ENCODE data around the gene C11orf86.
A peak's percentile ranks its signal among the peaks of the same experiment; 100 is the strongest.
"Not testable (repeated sequence)": the region's sequence is repeated elsewhere in the genome, so short reads cannot be mapped to it uniquely, and the experiment has no call there.

Gene C11orf86

DNA sequence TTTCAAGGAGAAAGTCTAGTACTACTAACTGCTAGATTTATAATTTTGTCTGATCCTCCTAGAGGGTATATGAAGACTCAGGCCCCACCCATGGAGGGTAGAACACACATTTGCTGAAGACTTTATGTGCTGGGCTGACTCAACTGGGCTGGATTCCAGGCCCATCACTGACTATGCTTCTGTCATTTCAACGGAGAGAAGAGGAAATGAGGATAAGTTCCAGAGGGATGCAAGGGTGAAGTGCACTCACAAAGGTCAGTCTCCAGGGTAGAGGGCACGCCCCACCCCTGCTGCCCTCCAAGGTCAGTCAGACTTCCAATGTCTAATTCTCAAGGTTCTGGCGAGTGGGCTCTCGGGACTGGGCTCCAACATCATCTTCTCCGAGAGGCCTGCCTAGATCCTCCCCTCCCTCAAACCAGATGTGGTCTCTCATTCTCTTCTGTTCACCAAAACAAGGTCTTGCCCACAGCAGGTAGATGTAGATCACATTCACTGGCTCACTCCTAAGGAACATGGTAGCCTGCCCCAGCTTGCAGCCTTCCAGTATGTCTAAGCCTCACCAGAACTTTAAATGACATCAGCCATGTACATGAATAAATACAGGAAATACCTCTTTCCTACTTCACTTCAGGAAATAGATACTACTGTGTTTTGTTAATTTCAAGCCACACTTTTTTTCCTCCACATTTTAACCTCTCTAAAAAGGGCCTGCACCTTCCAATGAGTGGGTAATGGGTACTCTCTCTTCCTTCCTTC lies 7.3 kb upstream of the C11orf86 start:
- DNase-seq (ENCODE audit: low read depth) = peak; percentile 88

- peak; percentile 87 for DNase-seq (ENCODE audit: low read depth)
Observed at GRCh38 chr11:66969584-66970225, 5.4 kb upstream of the C11orf86 start.

DNA sequence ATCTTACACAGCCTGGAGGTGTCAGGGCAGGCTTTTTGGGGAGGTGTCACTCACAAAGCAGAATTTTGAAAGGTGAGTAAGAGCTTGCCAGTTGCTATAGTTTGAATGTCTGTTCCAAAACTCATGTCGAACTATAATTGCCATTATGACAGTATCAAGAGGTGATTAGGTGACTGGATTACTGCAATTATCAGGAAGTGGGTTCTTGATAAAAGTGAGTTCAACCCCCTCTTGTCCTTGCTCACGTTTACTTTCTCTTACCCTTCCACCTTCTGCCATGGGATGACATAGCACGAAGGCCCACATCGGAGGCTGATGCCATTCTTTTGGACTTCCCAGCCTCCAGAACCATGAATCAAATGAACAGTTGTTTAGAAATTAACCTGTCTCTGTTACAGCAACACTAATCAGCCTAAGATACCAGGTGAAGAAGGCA lies 4.7 kb upstream of the C11orf86 start:
- DNase-seq (ENCODE audit: low read depth) = no peak

- peak; percentile 99 for DNase-seq (ENCODE audit: low read depth)
Observed at GRCh38 chr11:66970807-66971442, 4.2 kb upstream of the C11orf86 start.

- DNase-seq (ENCODE audit: low read depth) = no peak
Observed at GRCh38 chr11:66971488-66971887, 3.6 kb upstream of the C11orf86 start.

- DNase-seq (ENCODE audit: low read depth) = no peak
Observed at GRCh38 chr11:66973956-66974580, 1.0 kb upstream of the C11orf86 start.

DNA sequence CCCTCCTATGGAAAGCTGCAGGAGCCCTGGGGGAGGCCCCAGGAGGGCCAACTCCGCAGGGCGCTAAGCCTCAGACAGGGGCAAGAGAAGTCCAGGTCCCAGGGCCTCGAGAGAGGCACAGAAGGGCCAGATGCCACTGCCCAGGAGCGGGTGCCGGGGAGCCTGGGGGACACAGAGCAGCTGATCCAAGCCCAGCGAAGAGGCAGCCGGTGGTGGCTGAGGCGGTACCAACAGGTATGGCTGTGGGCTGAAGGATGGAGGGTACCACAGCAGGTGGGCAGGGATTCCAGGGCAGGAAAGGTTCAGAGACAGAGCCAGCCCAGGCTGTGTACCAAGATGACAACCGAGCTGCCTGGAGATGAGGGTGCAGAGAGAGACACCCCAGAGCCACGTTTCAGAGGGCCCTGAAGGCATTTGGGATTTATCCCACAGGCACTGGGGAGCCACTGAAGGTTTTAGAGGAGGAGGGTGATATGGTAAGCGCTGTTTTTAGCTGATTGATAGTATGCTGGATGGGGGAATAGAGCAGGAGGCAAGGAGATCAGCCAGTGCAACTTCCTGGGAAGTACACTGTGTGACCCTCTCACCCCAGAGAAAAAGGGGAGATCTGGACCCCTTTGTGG lies 412 bp downstream of the C11orf86 start:
- DNase-seq (ENCODE audit: low read depth) = no peak

- no peak for DNase-seq (ENCODE audit: low read depth)
Observed at GRCh38 chr11:66976028-66976467, 944 bp downstream of the C11orf86 start.

GRCh38 chr11:66976925-66977324 lies 1.8 kb downstream of the C11orf86 start:
- DNase-seq (ENCODE audit: low read depth) = no peak

GRCh38 chr11:66978229-66978628 lies 3.1 kb downstream of the C11orf86 start:
- DNase-seq (ENCODE audit: low read depth) = no peak

GRCh38 chr11:66978717-66979116 lies 3.6 kb downstream of the C11orf86 start:
- no peak for DNase-seq (ENCODE audit: low read depth)

GRCh38 chr11:66979336-66979980 lies 4.4 kb downstream of the C11orf86 start:
- DNase-seq (ENCODE audit: low read depth) = no peak

- peak; percentile 91 for DNase-seq (ENCODE audit: low read depth)
Observed at GRCh38 chr11:66981976-66982578, 7.0 kb downstream of the C11orf86 start.

DNA sequence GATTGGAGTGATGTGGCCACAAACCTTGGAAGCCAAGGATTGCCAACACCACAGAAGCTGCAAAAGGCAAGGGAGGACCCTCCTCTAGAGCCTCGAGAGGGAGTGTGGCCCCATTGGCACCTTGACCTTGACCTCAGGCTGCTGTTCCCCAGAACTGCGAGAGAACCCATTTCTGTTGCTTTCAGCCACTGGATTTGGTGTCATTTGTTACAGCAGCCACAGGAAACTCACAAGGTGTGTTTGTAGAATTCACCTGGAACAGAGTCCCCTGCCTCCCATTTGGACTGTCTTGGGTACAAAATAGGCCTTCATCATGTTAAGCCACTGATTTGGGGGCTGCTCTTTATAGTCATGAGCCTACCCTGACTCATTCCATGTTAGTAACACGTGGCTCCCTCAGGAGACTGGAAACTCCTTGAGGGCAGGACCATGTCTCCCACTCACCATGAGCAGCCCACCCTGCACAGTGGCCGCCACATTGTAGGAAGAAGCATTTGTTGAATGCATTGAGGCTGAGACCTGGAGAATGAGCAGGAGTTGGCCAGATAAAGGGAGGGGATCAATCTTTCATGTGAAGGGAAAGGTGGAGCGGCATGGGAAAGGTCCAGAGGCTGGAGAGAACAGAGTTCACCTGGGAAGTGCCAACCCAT lies 8.3 kb downstream of the C11orf86 start:
- DNase-seq (ENCODE audit: low read depth) = no peak

DNA sequence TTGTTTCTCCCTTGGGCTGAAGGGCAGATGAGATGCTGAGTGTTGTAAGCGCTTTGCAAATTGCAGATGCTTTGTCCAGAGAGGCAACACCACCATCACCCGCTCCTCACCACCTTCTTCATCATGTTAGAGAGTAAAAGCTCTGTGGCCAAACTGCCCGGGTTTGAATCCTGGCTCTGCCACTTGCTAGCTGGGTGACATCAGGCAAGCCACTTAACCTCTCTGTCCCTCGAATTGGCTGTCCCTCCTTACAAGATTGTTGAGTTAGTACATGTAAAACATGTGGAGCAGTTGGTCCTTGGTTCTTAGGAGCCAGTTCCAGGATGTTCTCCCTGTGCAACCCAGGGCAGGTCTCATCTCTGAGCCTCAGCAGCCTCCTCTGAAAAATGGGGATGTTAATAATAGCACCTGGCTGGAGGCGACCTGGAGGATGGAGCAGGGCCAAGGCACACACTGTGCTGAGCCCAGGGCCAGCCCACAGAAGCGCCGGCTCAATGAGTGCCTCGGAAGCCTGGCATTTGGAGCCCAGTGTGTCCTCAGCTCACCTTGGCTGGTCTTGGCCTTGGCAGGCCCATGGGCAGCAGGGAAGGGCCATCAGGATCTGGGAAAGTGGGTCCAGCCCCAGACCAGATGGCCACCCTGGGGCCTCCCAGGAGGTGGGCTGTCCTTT lies 10.5 kb downstream of the C11orf86 start:
- DNase-seq (ENCODE audit: low read depth) = no peak

GRCh38 chr11:66986178-66986545 lies 11.1 kb downstream of the C11orf86 start:
- DNase-seq (ENCODE audit: low read depth) = no peak

DNA sequence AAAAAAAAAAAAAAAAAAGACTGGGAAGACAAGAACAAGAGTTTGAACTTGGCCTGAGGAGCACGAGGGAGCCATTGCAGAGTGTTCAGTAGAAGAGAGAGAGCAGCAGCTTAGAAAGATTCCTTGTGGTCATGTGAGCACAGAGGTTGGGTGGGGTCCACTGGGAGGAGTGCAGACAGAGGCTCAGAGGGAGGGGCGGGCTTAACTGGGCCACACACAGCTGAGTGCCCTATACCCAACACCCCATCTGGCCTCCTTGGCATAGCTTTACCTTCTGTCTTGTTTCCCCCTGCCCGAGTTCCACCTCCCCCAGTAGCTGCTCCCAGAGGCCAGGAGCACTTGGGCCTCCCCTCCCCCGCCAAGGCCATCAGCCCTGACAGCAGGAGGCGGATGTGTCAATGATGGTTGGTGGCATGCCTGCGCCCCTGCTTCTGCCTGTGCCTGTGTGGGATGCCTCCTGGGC lies 12.1 kb downstream of the C11orf86 start:
- DNase-seq (ENCODE audit: low read depth) = no peak

DNA sequence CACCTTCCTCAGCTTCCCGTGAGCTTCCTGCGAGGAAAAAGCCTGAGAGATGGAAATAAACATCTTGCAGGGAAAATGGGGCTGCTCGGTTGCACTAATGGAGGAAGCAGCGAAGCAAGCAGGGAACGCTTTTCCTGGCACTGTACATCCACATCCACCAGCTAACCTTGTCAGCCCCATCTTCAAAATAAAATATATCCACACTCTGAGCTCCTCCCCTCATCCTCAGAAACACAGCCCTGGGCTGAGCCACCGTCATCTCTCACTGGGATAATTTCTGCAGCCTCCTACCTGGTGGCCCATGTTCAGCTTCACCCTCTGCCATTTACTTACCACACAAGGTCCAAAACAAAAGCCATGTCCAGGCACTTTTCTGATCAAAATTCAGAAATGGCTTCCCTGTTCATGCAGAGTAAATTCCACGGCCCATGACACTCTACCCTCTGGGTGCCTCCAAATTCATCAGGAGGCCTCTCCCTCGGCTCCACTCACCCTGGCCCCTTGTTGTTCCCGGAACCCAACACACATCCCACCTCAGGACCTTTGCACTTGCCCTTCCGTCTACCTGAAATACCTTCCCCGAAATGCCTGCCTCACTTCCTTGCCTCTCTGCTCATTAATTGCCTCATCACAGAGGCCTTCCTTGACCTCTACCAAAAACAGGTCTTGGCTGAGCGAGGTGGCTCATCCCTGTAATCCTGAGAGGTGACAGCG lies 13.0 kb downstream of the C11orf86 start:
- DNase-seq (ENCODE audit: low read depth) = no peak

DNA sequence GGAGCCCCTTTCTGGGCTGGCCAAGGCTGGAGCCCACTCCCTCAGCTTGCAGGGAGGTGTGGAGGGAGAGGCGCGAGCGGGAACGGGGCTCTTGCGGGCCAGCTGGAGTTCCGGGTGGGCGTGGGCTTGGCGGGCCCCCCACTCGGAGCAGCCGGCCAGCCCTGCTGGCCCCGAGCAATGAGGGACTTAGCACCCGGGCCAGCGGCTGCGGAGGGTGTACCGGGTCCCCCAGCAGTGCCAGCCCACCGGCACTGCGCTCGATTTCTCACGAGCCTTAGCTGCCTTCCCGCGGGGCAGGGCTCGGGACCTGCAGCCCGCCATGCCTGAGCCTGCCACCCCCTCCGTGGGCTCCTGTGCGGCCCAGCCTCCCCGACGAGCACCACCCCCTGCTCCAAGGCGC lies 13.6 kb downstream of the C11orf86 start:
- DNase-seq (ENCODE audit: low read depth) = not testable (repeated sequence)
